Measurements from ENCODE around the gene LMO4. TPM values are rescaled to one million over a fixed set of nuclear protein-coding genes. Genes with fewer than 3 reads are reported as not detected.

The LMO4 gene
- polyA plus RNA-seq, 3 donors: 20.3 to 71.8 (median 22.3) TPM

GRCh38 chr1:87329051-87329525 is 408 bp downstream of the LMO4 start:
- peak overlapping the region; percentile 95 to 97 for H3K4me3 Mint-ChIP-seq
- H3K27ac Mint-ChIP-seq: peak overlapping the region; percentile 88 to 95 (median 94)
- peak overlapping the region; percentile 94 for H2AFZ ChIP-seq (ENCODE audit: insufficient read depth, low read depth, low read length, poor library complexity, severe bottlenecking)
- H3K36me3 Mint-ChIP-seq: peaks cover 20% of the 10 kb centered on the region in 2 donors
- intact Hi-C loops (cut with micrococcal nuclease): no loop called here
- peaks cover 0 to 14% of the 10 kb centered on the region in 2 donors for H3K36me3 ChIP-seq (replicated peaks in 1 of 2; ENCODE audit: control insufficient read depth in 1 of 2, insufficient read depth in 2 of 2, low read length in 2 of 2)
- TF ChIP-seq, protein P1, sequence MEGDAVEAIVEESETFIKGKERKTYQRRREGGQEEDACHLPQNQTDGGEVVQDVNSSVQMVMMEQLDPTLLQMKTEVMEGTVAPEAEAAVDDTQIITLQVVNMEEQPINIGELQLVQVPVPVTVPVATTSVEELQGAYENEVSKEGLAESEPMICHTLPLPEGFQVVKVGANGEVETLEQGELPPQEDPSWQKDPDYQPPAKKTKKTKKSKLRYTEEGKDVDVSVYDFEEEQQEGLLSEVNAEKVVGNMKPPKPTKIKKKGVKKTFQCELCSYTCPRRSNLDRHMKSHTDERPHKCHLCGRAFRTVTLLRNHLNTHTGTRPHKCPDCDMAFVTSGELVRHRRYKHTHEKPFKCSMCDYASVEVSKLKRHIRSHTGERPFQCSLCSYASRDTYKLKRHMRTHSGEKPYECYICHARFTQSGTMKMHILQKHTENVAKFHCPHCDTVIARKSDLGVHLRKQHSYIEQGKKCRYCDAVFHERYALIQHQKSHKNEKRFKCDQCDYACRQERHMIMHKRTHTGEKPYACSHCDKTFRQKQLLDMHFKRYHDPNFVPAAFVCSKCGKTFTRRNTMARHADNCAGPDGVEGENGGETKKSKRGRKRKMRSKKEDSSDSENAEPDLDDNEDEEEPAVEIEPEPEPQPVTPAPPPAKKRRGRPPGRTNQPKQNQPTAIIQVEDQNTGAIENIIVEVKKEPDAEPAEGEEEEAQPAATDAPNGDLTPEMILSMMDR (IDR thresholded peaks at IDR 0.05): no peak
- peaks cover 40% of the 10 kb centered on the region for H3K4me1 Mint-ChIP-seq
- H3K4me2 ChIP-seq (replicated peaks; ENCODE audit: extremely low read depth, low read length, poor library complexity, severe bottlenecking): peak overlapping the region; percentile 92
- H4K20me1 ChIP-seq (ENCODE audit: insufficient read depth, low read length): peaks cover 20% of the 10 kb centered on the region
- WGBS (ENCODE audit: insufficient coverage): under 1% methylated on average over 21 of the region's 35 CpGs
- H3K27me3 Mint-ChIP-seq (ENCODE audit: low read depth in 3 of 3): peaks cover 0 to 4% (median 4%) of the 10 kb centered on the region in 3 donors
- peaks cover 52% of the 10 kb centered on the region for H3K79me2 ChIP-seq (ENCODE audit: insufficient read depth, low read length)
- no peaks in the 10 kb centered on the region for H3K9me3 ChIP-seq (replicated peaks in 1 of 2; ENCODE audit: control insufficient read depth in 1 of 2, insufficient read depth in 1 of 2, low read length in 2 of 2)
- H3K4me1 ChIP-seq (ENCODE audit: control insufficient read depth in 1 of 2, insufficient read depth in 2 of 2, low read length in 2 of 2): peaks cover 34 to 44% of the 10 kb centered on the region in 2 donors
- no peaks in the 10 kb centered on the region for H3K9me3 Mint-ChIP-seq
- peak overlapping the region; percentile 91 for H3K9ac ChIP-seq (ENCODE audit: insufficient read depth, low read length, poor library complexity, severe bottlenecking)
- peak overlapping the region; percentile 81 to 93 (median 84) for H3K4me3 ChIP-seq (replicated peaks in 1 of 3; ENCODE audit: low read depth in 2 of 3, low read length in 3 of 3)
- H3K27me3 ChIP-seq (ENCODE audit: control insufficient read depth in 2 of 2, insufficient read depth in 2 of 2, low read length in 2 of 2): no peaks in the 10 kb centered on the region
- H3K27ac ChIP-seq (ENCODE audit: low read depth in 1 of 2, low read length in 2 of 2): peak overlapping the region; percentile 84 to 93
- DNase-seq: peak in 2 of 3 donors; percentile 31 to 35

DNA sequence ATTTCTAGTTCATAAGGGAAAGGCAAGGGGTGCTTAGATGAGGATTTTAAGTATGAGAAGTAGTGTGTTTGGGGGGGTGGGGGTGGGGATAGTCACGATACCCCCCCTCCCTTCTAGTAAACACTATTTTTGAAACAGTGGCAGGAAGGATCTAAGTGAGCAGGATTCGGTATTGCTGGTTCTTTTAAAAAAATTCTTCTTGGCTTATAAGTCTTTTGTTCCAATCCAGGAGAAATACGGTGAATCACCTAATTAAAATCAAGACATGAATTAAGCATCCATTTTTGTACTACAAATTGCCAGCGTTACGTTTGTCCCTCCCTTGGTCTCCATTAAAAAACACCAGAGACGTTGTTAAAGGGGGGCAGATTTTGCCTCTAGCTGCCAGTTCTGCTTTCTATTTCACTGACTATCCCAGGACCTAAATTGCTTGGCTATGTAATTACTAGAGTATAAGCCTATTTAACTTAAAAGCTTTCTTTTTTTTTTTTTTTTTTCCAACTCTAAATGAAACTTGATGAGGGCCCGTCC is 911 bp downstream of the LMO4 start:
- H3K9ac ChIP-seq (ENCODE audit: insufficient read depth, low read length, poor library complexity, severe bottlenecking): peak overlapping the region; percentile 91
- WGBS (ENCODE audit: insufficient coverage): no CpG with 5 or more reads among the region's 7 CpGs
- Mint-ChIP-seq H3K27me3 (ENCODE audit: low read depth in 3 of 3) (peaks cover 0 to 4% (median 4%) of the 10 kb centered on the region in 3 donors), H3K9me3 (no peaks in the 10 kb centered on the region), H3K4me1 (peaks cover 45% of the 10 kb centered on the region), H3K4me3 (peak overlapping the region; percentile 95 to 97), H3K36me3 (peaks cover 20% of the 10 kb centered on the region in 2 donors), H3K27ac (peak overlapping the region; percentile 88 to 95 (median 94))
- H3K9me3 ChIP-seq (replicated peaks in 1 of 2; ENCODE audit: control insufficient read depth in 1 of 2, insufficient read depth in 1 of 2, low read length in 2 of 2): no peaks in the 10 kb centered on the region
- intact Hi-C loops (cut with micrococcal nuclease): loop anchor here (10.0 kb wide), 1 partner anchor 415 kb away; the partner anchor contains the start of genes HS2ST1 (in 2 of the 2) and SELENOF (in 2 of the 2)
- peak overlapping the region; percentile 81 to 93 (median 84) for H3K4me3 ChIP-seq (replicated peaks in 1 of 3; ENCODE audit: low read depth in 2 of 3, low read length in 3 of 3)
- H4K20me1 ChIP-seq (ENCODE audit: insufficient read depth, low read length): peaks cover 20% of the 10 kb centered on the region
- peaks cover 57% of the 10 kb centered on the region for H3K79me2 ChIP-seq (ENCODE audit: insufficient read depth, low read length)
- peak overlapping the region; percentile 84 to 93 for H3K27ac ChIP-seq (ENCODE audit: low read depth in 1 of 2, low read length in 2 of 2)
- peak overlapping the region; percentile 94 for H2AFZ ChIP-seq (ENCODE audit: insufficient read depth, low read depth, low read length, poor library complexity, severe bottlenecking)
- DNase-seq: peak in 2 of 3 donors; percentile 39 to 55
- peak overlapping the region; percentile 92 for H3K4me2 ChIP-seq (replicated peaks; ENCODE audit: extremely low read depth, low read length, poor library complexity, severe bottlenecking)
- peaks cover 39 to 49% of the 10 kb centered on the region in 2 donors for H3K4me1 ChIP-seq (ENCODE audit: control insufficient read depth in 1 of 2, insufficient read depth in 2 of 2, low read length in 2 of 2)
- peaks cover 0 to 14% of the 10 kb centered on the region in 2 donors for H3K36me3 ChIP-seq (replicated peaks in 1 of 2; ENCODE audit: control insufficient read depth in 1 of 2, insufficient read depth in 2 of 2, low read length in 2 of 2)
- TF ChIP-seq, protein P1 (IDR thresholded peaks at IDR 0.05): no peak
- no peaks in the 10 kb centered on the region for H3K27me3 ChIP-seq (ENCODE audit: control insufficient read depth in 2 of 2, insufficient read depth in 2 of 2, low read length in 2 of 2)

Data from CD14-positive monocyte (primary cell).